HG03095 (cell line): ENCODE data around the gene GPR152.
"Not testable (repeated sequence)": the region's sequence is repeated elsewhere in the genome, so short reads cannot be mapped to it uniquely, and the experiment has no call there.

Experiments used
- ATAC-seq: cut with Tn5 transposase; IDR thresholded peaks from one replicate; pipeline ENCODE4 v1.9.1; 2021; ENCODE audit warnings: moderate library complexity; ENCODE audit not compliant: unreplicated experiment

The GPR152 gene

DNA sequence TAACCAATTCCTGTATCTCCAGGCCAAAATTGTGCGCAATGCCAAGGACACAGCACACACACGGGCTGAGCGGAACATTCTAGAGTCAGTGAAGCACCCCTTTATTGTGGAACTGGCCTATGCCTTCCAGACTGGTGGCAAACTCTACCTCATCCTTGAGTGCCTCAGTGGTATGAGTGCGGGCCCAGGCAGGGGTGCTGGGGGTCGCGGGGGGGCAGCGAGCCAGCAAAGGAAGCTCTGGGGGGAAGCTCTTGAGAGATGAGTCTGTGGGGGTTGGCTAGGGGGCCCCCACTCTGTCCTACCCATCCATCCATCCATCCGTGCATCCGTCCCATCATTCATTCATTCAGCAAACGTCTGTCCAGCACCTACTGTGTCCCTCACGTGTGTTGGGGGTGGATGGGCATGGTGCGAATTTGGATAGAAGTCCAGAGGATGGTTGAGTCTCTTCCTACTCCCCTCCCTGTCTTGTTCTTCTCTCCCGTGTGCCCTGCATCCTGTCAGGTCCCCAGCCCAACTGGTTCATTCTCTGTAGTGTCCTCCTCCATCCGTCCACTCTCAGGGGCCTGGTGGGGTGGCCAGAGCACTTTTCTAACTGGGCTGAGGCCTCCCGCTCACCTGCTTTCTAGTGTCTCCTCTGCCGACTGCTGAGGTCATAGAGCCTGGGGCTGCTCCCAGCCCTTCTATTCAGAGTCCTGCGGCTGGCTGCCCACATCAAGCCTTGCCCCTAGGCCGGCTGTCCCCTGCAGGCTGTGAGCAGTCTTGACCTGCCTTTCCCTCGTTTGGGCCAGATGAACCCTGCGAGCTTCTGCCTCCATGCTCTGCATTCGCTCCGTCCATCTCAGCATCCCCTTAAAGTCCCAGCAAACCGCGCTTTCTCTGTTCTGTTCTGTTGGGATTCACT is 20.9 kb downstream of the GPR152 start:
- no peak for ATAC-seq

DNA sequence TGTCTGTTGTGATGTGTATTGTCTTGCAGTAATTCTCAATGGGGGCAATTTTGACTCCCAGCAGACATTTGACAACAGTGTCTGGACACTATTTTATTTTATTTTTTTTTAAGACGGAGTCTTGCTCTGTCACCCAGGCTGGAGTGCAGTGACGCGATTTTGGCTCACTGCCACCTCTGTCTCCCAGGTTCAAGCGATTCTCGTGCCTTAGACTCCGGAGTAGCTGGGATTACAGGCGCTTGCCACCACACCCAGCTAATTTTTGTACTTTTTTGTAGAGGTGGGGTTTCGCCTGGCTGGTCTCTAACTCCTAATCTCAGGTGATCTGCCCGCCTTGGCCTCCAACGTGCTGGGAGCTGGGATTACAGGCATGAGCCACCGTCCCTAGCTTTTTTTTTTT is 22.8 kb downstream of the GPR152 start:
- ATAC-seq, result no peak

DNA sequence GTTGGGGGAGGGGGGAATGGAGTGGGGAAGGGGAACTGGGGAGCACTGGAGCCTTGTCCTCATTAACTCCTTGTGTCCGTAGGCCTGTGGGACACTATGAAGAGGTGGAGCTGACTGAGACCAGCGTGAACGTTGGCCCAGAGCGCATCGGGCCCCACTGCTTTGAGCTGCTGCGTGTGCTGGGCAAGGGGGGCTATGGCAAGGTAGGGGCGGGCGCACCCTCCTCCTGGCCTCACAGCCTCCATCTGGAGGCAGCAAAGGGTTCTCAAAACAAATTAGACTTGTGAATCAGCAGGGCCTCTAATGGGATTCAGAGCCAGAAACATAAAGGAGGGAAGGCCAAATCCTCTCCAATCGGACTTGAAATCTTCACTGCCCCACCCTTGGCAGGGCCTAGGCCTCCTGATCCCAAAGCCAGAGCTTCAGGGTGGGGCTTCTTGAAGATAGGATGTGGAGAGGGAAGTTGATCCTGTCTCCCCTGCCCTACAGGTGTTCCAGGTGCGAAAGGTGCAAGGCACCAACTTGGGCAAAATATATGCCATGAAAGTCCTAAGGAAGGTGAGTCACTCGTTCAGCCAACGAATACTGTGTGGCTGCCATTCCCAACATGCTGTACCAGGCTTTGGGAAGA is 23.4 kb downstream of the GPR152 start:
- ATAC-seq, result no peak

DNA sequence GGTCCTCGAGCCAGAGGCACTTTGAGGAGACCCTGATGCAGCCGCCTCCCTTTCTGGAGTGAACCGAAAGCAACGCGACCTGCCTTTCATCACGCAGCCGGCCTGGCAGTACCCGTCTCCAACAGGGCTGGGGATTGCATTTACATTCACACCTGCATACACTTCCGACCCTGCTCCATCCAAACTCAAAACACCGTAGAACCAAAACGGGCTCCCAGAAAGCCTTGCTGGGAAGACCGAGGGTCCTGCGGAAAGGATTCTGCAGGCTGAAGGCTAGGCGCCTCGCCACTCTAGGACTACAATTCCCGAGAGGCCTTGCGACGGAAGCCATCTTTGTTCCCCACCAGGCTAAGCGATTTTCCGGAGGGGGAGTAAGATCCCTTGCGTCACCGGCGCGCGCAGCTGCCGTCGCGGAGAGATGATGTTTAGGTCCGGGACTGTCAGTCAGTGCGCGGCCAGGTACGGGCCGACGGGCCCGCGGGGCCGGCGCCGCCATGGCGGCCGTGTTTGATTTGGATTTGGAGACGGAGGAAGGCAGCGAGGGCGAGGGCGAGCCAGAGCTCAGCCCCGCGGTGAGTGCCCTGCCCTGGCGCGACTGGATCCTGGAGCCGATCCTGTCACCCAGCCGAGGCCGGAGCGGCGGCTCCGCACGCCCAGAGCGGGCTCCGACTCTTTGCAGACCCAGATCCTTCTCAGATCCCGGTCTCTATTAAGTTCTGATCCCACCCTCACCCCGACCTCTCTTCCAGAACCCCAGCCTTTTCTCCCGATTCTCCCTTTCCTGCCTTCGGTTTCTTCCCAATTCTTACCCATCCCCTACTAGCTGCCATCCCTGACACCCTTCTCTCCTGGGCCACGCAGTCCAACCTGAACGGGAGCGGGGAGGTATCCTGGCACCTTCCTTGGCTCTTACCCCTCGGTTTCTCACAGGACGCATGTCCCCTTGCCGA is 24.2 kb downstream of the GPR152 start, which contains the start of gene RPS6KB2:
Gene RPS6KB2 (plus strand): TSS at position 443 of the 950 bp plus-strand sequence. CDS start 52 bp downstream, at position 495.
- peak; percentile 47 for ATAC-seq

DNA sequence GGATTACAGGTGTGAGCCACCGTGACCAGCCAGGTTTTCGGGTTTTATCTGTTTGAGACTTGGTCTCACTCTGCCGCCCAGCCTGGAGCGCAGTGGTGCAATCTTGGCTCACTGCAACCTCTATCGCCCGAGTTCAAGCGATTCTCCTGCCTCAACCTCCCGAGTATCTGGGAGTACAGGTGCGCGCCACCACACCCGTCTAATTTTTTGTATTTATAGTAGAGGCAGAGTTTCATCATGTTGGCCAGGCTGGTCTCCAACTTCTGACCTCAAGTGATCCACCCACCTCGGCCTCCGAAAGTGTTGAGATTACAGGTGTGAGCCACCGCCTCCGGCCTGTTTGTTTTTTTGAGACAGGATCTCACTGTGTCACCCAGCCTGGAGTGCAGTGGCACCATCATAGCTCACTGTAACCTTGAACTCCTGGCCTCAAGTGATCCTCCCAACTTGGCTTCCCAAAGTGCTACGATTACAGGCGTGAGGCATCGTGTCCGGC is 25.1 kb downstream of the GPR152 start:
- not testable (repeated sequence) for ATAC-seq

DNA sequence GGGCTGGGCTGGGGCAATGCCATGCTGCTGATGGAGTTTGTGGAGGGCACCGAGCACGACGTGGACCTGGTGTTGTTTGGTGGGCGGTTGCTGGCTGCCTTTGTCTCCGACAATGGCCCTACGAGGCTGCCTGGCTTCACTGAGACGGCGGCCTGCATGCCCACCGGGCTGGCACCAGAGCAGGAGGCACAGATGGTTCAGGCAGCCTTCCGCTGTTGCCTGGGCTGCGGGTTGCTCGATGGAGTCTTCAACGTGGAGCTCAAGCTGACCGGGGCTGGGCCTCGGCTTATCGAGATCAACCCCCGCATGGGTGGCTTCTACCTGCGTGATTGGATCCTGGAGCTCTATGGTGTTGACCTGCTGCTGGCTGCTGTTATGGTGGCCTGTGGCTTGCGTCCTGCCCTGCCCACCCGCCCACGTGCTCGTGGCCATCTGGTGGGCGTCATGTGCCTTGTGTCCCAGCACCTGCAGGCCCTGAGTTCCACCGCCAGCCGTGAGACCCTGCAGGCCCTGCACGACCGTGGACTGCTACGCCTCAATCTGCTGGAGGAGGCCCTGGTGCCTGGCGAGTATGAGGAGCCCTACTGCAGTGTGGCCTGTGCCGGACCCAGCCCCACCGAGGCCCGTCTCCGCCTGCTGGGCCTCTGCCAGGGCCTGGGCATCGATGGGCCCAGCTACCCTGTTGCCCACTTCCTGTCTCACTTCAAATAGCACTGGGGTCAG is 28.5 kb downstream of the GPR152 start:
- ATAC-seq, result no peak

DNA sequence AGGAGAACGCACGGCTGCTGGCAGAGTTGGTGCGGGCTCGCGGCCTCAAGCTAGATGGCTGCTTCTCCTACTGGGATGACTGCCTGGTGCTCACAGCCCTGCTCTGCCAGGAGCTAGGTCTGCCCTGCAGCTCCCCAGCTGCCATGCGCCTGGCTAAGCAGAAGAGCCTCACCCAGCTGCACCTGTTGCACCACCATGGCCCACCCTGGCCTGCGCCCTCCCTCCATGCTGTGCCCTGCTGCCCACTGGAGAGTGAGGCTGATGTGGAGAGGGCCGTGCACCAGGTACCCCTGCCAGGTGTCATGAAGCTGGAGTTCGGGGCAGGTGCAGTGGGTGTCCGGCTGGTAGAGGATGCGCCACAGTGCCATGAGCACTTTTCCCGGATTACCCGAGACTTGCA is 29.1 kb downstream of the GPR152 start:
- ATAC-seq, result no peak

DNA sequence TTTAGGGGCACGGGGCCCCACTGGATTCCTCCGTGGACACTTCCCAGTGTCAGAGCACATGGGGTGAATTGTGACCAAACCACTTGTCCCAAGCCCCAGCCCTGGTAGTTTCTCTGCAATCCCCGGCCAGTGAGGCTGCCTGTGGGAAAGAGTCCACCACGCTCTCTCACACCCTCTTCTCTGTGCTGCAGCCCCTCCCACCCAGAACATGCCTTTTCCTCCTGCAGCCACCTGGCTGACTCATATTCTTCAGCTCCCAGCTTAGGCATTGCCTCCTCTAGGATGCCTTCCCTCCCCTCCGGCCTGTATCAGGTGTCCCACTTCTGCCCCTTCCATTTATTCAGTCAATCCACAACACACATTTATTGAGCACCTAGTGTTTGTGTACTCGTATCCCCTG is 29.6 kb downstream of the GPR152 start:
- ATAC-seq, result no peak

DNA sequence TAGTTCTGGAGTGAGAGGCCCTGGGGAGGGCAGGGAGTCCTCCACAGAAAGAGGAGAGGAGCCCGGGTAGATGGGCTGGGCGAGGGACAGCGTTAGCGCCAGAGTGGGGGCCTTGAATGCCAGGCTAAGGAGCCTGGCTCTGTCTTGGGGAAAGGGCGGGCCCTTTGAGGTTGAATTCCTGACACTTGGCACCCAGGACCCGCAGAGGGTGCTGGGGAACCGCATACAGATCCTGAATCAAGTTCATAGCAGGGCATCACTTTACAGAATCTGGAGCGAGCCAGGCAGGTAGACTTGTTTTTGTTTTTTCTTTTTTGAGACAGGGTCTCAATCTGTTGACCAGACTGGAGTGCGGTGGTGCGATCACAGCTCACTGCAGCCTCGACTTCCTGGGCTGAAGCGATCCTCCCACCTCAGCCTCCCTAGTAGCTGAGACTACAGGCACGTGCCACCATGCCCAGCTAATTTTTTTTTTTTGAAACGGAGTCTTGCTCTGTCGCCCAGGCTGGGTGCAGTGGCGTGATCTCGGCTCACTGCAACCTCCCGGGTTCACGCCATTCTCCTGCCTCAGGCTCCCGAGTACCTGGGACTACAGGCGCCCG is 31.0 kb downstream of the GPR152 start:
- ATAC-seq, result no peak

DNA sequence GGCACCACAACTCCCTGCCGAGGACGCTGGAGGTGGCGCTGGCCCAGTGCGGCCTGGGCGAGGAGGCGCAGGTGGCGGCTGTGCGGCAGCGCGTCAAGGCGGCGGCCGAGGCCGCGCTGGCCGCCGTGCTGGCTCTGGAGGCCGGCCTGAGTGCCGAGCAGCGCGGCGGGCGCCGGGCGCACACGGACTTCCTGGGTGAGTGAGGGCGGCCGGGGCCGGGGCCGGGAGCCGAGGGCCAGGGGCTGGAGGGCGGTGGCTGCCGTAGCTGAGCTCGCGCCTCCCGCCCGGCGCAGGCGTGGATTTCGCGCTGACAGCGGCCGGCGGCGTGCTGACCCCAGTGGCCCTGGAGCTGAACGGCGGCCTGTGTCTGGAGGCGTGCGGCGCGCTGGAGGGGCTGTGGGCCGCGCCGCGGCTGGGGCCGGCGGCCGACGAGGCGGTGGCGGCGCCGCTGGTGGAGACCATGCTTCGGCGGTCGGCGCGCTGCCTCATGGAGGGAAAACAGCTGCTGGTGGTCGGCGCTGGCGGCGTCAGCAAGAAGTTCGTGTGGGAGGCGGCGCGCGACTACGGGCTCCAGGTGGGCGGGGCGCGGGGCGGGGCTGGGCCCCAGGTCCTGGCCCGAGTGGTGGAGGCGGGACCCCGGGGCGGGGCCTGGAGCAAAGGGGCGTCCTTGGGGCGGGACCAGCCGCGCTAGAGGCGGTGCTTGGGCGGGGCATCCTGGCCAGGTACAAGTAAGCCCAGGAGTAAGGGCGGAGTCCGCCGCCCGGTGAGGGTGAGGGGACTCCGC is 31.7 kb downstream of the GPR152 start:
- peak; percentile 78 for ATAC-seq

DNA sequence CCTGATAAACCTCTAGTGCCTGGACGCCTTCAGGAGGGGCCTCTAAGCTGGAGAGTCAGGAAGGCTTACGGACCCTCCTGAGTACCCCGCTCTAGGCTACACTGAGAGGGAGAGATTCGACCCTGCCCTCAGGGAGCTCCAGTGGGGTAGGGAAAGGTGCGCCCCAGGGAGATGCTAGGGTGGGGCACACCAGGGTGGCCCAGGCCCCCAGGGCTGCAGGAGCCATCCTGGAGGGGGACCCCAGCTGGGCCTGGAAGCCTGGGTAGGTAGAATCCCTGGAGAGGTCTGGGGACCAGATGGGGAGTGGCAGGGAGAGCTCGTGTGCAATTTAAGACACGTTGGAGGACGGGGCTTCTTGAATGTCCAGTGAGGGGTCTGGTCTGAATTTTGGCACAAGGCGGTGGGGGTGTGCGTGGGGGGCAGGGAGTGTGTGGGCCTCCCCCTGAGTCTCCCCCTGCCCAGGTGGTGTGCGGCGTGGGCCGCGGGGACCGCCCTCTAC is 32.3 kb downstream of the GPR152 start:
- no peak for ATAC-seq

DNA sequence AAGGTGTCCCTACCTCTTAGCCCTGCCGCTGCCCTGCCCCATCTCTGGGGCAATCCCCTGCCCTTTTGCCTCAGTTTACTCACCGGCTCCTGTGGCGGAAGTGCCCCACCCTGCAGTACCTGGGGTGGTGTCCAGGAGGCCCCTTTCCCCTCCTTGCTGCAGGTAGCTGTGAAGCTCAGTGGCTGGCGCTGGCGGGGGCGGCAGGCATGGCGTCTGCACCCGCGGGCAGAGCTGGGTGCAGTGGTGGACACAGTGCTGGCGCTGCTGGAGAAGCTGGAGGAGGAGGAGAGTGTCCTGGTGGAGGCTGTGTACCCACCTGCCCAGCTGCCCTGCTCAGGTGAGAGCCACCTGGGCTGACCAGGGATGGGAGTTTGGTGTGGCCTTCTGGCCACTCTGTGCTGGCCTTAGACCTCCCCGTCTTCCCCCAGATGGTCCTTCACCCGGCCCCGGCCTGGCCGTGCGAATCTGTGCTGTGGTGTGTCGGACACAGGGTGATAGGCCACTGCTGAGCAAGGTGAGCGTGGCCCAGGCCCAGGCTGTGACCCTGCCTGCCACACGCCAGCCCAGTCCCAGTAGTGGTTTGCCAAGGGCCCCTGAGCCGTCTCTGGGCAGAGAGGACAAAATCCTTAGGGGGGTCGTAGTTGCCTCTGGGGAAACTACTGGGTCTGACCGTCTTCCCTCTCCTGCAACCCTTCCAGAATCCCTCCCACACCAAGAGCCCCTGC is 33.0 kb downstream of the GPR152 start:
- ATAC-seq, result no peak

DNA sequence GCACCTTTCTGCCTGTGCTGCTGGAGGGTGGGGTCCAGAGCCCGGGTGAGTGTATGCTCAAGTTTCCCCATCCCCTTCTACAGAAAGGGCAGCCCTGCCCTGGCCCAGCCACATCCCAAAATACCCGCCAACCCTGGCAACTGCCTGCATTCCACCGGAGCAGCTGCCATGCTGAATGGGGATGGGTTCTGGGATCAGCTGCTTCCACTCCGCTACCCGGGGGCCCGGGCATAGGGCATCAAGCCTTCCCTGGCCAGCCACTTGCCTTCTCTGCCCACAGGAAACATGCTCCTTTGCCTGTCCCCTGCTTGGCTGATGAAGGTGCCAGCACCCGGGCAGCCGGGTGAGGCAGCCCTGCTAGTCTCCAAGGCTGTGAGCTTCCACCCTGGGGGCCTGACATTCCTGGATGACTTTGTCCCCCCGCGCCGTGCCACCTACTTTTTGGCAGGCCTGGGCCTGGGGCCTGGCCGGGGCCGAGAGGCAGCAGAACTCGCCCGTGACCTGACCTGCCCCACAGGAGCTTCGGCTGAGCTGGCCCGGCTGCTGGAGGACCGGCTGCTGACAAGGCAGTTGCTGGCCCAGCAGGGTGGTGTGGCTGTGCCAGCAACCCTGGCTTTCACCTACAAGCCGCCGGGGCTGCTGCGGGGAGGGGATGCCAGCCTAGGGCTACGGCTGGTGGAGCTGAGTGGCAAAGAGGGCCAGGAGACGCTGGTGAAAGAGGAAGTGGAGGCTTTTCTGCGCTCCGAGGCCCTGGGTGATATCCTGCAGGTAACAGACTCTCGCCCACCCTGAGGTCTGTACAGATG is 33.9 kb downstream of the GPR152 start:
- ATAC-seq, result no peak

DNA sequence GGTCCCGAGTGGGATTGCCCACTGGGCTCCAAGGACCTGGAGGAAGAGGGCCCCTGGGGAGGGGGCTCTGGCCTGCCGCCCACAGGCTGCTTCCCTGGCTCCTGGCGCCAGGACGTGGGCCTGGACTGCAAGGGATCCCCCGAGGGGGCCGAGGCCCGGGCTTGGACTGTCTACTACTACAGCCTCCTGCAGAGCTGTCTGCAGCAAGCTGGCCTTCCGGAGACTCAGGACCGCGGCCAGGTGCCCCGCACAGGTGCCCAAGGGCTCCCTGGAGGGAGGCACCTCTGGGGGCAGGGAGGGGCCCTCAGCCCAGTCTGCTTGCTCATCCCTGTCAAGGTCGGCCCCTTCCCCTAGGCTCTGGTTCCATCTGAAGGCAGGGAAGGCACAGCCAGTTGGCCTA is 35.1 kb downstream of the GPR152 start:
- ATAC-seq, result no peak

DNA sequence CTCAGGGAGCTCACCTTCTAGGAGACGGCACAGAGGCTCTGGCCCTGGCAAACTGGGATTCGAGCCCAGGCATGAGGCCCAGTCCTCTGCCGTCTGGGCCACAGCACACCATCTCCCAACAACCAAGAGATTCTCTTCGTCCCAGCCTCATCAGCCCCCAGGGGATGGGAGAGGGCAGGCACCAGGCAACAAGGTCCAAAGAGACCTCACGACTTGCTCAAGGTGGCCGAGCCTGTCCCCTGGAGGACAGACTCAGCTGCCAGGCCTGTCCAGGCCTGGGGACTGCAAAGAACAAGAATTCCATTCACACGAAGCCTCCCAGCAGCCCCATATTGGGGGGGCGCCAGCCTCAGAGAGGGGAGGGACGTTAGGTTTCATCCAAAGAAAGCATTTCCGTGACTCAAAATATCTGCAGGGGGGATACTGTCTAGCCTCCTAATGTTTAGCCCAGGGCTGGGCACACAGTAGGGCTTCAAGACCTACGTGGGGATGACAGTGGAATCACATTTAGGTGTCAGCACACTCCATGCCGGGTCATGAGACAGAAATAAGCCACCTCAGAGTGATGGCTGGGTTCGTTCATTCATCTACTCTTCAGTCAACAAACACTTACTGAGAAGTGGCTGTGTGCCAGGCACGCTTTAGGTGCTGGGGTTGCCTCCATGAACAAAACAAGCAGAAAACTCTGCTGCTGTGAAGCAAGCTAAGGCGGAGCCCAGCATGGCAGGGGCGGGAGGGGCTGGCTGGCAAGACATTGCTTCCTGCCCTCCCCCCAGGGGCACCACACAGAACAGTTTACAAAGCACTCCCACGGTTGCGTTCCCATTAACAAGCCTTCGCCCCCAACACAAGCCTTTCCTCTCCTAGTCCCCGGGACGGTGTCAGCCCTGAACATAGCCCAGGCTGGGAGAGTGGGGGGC is 35.9 kb downstream of the GPR152 start:
- no peak for ATAC-seq

DNA sequence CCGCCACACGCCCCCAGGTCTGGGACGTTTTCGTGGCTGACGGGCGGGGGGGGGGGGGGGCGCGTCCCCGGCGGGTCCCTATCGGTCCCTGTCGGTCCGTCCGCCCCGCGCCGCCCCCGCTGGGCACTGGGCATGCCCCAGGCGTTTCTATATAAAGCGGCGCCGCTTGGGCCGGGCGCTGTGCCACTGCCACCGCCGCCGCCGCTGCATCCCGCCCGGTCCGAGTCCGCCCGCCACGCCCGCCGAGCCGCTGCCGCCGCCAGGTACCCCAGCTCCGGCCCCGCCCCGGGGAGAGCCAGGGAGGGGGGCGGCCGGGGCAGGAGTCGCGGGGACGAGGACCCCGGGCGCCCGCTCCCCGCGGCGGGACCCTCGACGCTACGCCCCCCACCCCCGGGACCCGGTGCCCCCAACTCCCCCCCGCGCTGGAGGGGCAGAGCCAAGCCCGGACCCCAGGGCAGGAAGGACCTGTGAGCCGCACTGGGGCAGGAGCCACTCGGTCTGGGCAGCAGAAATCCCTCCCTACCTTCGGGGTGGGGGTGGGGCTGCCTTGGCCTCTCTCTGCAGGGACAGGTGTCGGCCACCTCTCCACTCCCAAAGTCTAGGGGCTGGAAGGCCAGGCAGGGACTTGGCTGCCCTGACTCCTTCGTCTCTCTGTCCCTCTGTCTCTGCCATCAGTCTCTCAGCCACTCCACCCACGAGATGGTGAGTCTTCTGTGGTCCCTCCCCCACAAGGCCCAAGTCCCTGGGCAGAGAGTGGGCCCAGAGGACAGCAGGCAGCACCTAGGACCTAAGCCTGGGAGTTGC is 36.8 kb downstream of the GPR152 start, which contains the start of gene CARNS1:
Gene CARNS1 (plus strand): TSS at position 178 of the 804 bp plus-strand sequence. CDS start 522 bp downstream, at position 700.
- no peak for ATAC-seq
